Left kidney (tissue), 2 donors: ENCODE data around the gene ATP8B4. TPM values are rescaled to one million over a fixed set of nuclear protein-coding genes. Genes with fewer than 3 reads are reported as not detected.
"Not testable (repeated sequence)": the region's sequence is repeated elsewhere in the genome, so short reads cannot be mapped to it uniquely, and the experiment has no call there.

Experiments
- DNase-seq: peaks from one replicate; pipeline ENCODE4 v3.0.0-alpha.2; 2013
- polyA plus RNA-seq: library from polyadenylated mRNA; unstranded; fragments of 120-200 nt; gene quantifications from one replicate; pipeline ENCODE4 v1.2.1, GENCODE V29; 2013; ENCODE audit not compliant: insufficient read length

Gene ATP8B4
- polyA plus RNA-seq, 1 donor: 3.8 TPM

DNA sequence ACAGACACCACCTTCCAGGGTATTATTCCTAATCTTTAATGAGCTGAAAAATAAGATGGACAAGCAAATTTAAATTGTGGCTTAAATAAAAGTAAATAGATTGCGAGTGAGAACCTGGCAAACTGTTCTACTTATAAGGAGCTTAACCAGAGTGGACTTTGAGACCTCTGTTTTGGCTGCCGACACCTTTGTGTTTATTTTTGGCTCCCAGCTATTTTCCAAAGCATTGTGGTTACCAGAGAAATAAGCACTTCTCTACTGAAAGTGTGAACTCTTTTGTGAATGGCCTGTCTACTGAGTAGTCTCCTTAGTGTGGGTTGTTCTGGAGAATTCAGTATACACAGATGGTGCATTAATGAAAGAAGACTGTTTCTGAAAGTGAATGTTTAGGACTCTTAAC lies 109.4 kb downstream of the ATP8B4 start:
- no peak for DNase-seq

DNA sequence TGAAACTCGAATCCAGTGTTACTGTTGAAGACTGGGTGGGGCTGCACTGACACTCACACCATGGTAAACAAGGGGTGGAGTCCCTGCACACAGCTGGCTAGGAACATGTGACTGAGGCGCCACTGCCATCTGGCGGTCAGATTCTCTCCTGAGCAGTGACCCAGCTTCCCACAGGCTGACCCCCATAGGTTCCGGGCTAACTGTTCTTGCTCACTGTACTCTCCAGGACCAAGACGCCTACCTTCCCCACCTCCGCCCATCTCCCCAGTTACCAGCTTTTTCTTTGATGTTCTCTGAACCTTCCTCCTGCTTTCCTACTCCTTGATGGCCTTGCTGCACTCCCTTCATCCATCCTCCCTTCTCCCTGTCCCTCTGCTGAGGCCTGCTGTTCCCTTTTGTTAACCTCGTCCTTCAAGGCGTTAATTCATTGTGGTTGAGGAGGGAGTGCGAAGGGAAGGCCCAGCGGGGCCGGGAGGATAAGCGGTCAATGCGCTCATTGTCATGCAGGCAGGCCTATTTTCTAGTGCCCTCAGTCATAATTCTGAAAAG lies 115.2 kb downstream of the ATP8B4 start:
- peak; percentile 78 for DNase-seq

DNA sequence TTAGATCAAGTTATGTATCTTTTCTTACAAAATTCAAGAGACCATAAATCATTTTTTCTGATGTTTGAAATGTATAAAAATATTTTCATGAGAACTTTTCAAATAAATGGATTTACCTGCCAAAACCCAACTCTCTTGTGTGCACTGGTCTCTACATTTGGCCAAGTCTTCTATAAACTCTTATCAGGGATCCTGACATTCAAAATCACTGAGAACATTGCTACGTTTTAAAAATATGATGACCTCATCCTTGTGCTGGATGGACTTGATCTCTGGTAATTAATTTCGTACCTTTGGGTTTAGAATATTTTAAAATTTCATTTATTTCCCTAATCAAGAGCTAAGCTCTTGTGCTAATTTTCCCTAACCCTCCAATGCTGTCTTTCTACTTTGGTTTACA lies 127.4 kb downstream of the ATP8B4 start:
- no peak for DNase-seq

DNA sequence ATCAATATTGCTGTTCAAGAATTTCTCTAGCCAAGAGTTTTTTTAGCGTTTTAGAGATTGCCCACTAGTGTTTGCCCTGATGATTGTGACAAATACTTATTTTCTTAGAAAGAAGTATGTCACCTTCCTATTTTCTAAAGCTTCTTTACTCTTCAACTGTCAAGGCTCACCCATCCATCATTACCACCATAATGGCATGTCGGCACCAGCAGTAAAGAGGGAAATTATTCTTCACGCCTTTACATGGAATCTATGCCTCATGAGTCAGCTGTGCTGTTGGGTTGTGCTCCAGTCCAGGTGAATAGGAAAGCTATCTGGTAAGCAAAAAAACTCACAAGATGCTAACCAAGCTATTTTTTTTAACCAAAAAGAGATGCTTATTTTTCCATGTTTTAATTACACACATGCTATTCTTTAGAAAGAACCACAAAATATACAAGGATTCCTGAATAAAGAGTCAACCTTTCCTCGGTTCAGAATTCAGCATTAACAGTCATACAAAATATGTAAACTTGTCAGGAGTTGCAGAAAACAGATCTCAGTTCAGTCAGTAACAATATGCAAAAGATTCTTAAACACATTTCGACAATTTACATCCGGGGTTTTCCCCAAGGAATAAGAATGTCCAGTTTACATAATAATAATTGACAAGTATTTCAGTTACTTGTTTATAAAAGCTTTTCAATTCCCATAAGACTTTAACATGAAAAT lies 128.0 kb downstream of the ATP8B4 start:
- DNase-seq: no peak

DNA sequence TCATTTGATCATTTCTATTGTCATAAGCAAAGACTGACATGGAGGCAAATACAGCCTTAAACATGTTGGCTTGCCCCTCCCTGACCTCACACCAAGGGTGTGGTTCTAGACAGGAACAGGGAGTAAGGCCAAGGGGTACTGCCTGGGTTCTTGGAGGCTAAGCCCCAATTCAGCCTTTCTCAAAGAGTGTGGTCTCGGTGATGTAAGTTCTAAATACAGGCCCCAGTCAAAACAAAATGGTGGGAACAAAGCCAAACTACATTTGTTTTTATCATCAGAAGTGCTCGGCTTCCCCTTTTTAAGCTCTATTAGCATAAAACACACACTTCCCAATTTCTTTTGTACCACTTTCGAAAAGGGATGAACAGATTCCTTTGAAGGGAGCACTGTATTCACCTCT lies 129.5 kb downstream of the ATP8B4 start:
- no peak for DNase-seq

DNA sequence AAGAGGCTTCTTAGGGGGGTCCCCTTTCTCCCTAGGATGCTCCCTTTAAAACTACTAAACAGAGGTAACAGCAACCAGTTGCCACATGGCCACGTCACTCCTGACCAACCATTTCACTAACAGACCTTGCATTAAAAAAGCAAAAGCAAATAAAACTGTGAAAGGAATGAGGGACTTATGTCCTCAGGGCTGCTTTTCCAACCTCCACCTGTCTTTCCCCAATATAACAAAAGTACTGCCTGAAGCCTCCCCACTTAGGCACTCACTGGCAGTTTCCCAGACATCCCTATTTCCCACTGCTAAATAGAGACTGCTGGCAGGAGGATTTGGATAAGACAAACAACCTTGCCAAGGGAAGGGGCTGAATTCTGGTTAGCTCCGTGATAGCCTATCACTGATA lies 130.3 kb downstream of the ATP8B4 start:
- no peak for DNase-seq

DNA sequence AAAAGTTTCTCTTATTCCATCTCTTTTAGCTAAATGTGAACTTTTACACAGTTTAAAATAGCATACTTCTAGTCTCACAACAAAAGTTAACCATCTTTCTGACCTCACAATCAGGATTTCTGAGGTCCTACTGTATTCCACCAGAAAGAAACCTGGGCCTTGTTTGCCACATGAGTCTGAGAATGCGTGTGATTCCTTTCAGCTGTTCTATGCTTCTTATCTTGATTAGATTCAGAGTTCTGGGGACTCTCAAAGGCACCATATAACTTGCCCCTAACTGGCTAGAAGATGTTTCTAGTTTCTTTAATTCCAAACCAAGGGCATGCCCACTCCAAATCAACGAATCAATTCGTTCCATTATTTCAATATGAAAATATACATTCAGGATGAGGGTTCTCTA lies 131.1 kb downstream of the ATP8B4 start:
- no peak for DNase-seq

DNA sequence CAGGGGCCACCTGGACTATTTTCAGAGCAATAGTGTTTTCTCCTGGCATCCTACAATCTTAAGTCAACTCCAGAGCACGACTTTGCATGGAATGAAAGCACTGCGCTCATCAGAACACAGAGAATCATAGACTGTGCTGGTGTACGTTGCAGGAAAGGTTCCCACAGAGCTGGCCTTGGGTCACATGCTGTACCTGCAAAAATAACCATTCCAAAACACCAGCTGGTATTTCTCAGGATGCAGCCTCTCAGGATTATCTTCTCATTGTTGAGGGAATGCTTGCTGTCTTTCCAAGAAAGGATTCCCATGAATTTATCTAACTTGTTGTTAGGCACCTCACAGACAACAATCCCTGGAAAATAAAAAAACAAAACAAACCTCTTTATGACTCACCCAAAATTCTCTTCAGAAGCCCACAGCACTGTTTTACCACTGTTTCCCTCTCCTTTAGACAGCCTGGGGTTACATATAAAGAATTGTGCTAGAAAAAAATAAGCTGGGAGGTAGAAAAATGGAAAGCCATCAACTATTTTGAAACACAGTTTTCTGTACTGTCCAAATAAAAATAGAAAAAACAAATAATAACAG lies 131.7 kb downstream of the ATP8B4 start:
- DNase-seq: no peak

DNA sequence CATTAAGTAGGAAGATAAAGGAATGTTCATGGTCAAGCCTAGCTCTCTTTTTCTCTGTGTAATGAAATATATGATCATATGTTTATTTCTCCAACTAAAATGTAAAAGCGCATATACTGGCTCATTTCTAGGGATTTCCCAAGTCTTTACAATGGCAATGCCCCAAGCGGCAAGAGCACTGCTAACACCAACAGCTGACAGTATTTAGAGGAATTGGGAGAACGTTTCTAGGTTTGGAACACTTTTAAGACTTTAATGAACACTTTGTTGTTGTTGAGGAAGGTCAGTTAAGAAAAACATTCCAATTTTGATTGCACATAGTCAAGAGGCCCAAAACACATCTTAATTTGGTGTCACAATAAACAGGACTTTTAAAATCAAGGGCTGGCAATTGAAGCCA lies 132.7 kb downstream of the ATP8B4 start:
- no peak for DNase-seq

DNA sequence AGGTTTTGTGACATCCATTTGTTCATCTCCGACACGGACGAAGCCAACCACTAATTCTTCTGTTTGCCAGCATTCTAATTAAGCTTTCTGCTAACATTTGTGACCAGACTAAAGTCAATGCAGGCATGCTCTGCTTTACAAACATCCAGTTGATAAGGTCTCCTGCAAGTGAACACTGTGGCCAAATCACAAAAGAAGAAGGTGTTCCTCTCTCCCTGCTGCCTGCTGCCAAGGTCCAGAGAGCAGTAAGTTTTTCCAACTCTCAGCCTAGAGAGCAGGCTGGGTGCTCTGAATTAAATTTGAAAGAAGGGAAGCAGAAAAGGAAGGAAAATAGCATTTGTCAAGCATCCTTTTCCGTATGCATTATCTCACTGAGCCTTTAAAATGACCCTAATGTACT lies 133.6 kb downstream of the ATP8B4 start:
- DNase-seq: no peak

DNA sequence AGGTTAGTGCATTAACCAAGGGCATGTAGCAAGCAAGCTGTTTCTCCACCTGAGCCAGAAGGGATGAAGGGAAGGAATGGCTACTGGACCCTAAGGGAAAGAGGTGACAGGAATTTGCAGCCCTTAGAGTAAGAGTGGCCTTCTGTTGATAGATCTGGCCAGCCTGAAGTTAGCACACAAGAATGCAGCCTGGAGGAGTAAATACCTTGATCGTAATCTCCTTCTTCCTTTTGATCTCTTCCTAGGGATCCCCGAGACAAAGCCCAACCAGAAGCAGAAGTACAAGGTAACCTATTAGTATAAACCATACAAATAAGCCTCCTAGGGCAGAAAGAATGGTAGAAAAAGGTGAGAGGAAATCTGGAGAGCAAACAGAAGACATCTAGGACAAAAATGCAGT lies 134.6 kb downstream of the ATP8B4 start:
- DNase-seq: no peak

DNA sequence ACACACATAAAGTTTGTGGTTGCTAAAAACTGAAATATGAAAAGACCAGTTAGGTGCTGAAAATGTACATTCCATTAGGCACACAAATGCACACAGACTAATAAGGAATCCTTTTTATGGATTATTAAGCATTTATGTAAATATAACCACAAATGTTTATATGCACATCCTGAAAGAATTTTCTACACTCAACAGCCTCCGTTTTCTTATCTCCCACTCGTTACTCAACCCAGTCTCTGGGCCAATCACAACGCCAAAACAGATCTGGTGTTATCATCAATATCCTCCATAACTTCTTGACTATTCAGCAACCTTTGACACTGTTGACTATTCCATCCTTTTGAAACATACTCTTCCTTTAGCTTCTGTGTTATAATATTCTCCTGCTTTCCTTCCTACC lies 136.4 kb downstream of the ATP8B4 start:
- no peak for DNase-seq

DNA sequence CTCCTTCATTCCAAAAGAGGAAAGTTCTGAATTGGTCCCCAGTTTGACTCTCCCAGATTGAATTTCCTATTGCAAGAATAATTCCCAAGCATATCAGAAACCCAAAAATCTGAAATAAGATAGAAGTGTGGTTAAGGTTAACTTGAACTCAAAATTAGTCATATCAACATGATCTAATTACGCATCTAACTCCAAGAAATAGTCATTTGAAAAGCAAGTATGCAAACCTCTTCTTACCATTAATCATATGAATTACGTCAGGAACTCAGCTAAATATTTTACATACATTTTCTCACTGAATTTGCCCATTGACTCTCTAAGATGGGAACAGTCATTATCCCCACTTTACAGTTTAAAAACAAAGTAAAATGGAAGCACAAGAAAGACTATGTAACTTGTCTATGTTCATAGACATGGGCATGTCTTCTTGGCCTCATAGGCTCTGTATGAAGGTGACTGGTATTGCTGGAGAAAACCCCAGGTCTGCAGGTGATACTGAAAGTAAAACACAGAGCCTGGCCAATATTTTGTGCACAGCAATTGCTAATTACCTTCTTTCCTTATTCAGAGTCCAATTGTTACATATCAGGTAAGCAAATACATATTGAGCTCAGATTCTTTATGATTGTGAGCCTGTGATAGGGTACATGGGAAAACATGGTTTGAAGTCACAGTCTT lies 139.2 kb downstream of the ATP8B4 start:
- no peak for DNase-seq

DNA sequence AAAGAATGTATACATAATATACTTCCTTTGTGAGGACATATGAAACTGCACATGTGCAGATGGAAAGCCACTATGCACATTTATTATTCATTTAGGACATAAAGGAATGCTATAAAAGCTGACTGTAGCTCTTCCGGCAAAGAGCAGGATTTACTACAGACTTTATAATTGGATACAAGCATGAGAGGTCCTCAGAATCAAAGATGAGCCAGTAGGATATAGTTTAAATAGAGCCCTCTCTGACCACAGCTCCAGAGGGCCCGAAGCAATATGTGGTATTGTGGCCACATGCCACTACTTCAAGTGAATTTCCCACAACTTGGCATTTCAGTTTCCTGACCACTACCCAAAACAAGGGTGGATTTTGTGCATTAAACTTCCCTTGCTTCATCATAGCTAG lies 140.9 kb downstream of the ATP8B4 start:
- no peak for DNase-seq

DNA sequence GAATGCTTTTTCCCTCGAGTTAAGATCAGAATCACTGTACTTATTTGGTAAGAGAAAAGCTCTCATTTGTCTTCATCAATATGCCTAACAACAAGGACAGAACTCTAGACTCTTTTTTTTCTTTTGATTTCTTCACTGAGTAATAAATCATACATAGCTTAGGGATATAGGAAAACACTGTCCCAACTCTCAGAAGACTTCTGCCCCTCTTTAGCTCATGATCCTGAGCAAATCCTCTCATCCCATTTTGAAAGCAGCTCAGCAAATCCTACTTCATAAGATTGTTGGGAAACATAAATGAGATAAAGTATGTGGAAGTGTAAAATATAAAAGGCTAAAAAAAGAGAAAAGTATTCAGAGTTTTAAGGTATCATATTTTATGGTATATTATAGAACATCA lies 141.7 kb downstream of the ATP8B4 start:
- DNase-seq: no peak

DNA sequence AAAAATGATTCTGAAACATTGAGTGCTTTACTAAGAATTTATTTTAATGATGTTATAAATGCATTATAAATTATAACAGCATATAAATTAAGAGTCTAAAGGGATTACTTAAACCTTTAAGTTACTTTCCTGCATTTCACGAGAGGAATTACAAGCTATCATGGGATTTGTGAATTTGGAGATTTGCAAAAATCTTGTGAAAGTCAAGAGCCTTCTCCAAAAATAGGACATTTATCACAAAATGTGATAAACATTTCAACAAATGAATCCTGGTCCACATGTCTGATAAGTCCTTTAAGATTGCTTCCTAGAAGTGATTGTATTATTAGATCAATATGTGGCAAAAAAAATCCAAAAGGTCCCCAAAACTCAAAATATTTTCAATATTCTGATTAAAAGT lies 154.5 kb downstream of the ATP8B4 start:
- DNase-seq: no peak

DNA sequence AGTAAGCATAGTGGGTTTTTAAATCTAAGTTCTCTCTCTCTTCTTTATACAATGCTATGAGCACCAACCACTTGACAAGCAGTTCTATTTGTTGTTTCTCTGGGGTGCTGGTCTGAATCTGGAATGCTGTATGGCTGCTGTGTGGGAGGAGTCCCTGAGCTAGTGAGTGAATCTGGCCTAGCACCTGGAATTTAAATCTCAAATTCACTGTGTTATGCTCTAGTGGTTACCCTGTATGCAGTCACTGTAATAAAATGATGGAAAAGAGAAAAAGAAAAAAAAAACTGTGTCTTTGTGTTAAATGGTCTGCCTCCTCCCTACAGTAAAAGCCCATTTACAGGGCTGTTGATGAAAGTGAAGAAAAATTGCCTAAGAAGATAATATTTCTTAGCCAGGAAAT lies 155.0 kb downstream of the ATP8B4 start:
- DNase-seq: peak; percentile 35

DNA sequence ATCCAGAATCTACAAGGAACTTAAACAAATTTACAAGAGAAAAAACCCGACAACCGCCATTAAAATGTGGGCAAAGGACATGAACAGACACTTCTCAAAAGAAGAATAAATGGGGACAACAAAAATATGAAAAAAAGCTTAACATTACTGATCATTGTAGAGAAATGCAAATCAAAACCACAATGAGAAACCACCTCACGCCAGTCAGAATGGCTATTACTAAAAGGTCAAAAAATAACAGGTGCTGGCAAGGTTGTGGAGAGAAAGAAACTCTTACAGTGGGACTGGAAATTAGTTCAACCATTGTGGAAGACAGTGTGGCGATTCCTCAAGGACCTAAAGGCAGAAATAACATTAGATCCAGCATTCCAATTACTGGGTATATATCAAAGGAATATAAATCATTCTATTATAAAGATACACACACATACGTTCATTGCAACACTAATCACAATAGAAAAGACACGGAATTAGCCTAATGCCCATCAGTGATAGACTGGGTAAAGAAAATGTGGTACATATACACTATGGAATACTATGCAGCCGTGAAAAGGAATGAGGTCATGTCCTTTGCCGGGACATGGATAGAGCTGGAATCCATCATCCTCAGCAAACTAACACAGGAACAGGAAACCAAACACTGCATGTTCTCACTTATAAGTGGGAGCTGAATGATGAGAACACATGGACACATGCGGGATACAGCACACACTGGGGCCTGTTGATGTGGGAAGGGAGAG lies 155.8 kb downstream of the ATP8B4 start:
- not testable (repeated sequence) for DNase-seq

DNA sequence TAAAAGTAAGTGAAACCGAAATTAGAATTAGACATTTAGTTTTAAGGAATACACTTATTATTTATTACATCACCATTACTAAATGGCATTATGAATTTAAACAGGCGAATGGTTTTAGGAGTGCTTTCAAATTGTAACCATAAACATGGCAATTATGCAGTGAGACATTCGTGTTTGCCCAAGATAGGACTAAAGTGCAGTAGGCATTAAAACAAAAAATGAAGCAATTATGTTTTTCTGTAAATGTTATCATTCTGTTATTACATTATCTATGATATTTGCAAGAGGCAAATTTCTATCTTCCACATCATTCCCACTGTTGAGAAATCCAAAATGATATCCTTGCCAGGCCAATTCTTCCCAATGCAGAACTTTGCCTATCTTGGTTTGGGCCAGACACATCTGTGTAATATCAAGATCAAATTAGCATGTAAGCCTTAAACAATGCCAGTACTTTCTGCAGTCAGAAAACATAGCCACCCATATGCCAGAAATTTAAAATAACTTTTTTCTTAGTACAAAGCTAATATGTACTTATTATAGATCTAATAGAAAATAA lies 156.9 kb downstream of the ATP8B4 start:
- no peak for DNase-seq

DNA sequence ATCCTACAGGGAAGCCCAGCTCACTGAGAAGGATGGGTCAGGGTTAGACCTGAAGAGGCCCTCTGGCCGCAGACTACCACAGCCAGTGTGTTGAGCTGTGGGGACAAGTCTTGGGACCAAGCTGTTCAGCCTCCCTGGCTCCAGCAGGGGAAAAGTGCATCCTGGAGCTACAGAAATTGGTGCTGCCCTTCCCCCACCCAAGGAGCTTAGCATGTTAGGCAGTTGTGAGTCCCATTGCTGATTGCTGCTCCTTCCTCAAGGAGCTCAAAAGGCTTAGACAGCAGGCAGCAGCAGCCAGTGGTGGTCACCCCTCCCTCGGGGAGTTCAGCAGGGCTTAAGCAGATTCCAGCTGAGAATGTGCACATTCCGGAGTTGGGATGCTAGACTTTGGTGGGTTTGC lies 165.6 kb downstream of the ATP8B4 start:
- no peak for DNase-seq

DNA sequence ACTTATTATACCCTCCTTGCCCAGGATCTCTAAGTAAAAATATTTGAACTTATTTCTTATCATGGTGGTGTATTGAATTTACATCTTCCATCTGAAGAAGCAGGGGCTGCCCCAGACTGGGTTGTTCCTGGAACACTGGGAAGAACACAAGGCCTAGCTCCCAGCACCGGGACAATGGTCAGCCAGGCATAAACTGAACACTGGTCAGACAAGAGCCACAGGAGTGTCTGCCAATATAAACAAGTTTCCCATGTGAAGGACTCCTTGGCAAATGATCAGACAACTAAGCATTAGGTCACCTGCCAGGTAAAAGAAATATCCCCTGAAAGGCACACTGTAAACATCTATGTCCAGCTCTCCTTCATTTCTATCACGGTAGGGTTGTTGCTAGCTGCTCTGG lies 172.4 kb downstream of the ATP8B4 start:
- no peak for DNase-seq

DNA sequence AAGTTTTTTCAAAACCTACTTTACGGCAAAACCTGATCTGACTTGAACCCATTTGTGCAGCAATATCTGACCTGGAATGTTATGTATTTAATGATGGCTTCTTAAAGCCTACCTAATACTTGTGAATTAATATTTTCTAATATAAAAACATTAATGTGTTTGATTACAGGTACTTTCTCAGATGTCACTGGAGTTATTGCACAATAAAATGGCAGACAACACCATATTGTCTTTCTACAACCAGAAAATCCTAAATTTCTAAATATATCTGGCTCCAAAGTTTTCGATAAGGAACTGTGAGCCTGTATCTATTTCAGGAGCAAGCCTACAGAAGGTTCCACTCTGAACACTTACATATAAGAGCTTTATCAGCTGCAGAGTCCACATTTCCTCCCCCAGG lies 184.5 kb downstream of the ATP8B4 start:
- no peak for DNase-seq
